Measurements from ENCODE around the gene SECTM1.
"Not testable (repeated sequence)": the region's sequence is repeated elsewhere in the genome, so short reads cannot be mapped to it uniquely, and the experiment has no call there.

SECTM1 gene

GRCh38 chr17:82369211-82369610 lies 35.6 kb upstream of the SECTM1 start:
- no peak for DNase-seq (ENCODE audit: low spot score)

- no peak for DNase-seq (ENCODE audit: low spot score)
These were observed 34.4 kb upstream of the SECTM1 start for GRCh38 chr17:82367724-82368524.

- DNase-seq (ENCODE audit: low spot score), result no peak
These were observed 33.2 kb upstream of the SECTM1 start for GRCh38 chr17:82366749-82367148.

GRCh38 chr17:82365606-82366295 lies 32.2 kb upstream of the SECTM1 start:
- DNase-seq (ENCODE audit: low spot score), result no peak

GRCh38 chr17:82361885-82362633 lies 28.5 kb upstream of the SECTM1 start:
- no peak for DNase-seq (ENCODE audit: low spot score)

GRCh38 chr17:82359451-82360074 lies 26.0 kb upstream of the SECTM1 start:
- not testable (repeated sequence) for DNase-seq (ENCODE audit: low spot score)

- DNase-seq (ENCODE audit: low spot score), result no peak
These were observed 25.1 kb upstream of the SECTM1 start, which contains the start of gene TEX19 for GRCh38 chr17:82358465-82359350. TSS of gene TEX19 (plus strand) at chr17:82359247. CDS start at chr17:82362151, 2,904 bp downstream.

GRCh38 chr17:82357394-82357793 lies 23.8 kb upstream of the SECTM1 start:
- no peak for DNase-seq (ENCODE audit: low spot score)

- no peak for DNase-seq (ENCODE audit: low spot score)
These were observed 23.3 kb upstream of the SECTM1 start for GRCh38 chr17:82356845-82357355.

- DNase-seq (ENCODE audit: low spot score), result no peak
These were observed 22.3 kb upstream of the SECTM1 start for GRCh38 chr17:82355770-82356427.

GRCh38 chr17:82354804-82355308 lies 21.3 kb upstream of the SECTM1 start:
- no peak for DNase-seq (ENCODE audit: low spot score)

GRCh38 chr17:82353484-82353883 lies 19.9 kb upstream of the SECTM1 start:
- no peak for DNase-seq (ENCODE audit: low spot score)

GRCh38 chr17:82351713-82352488 lies 18.3 kb upstream of the SECTM1 start:
- DNase-seq (ENCODE audit: low spot score), result peak; percentile 83

GRCh38 chr17:82351254-82351712 lies 17.7 kb upstream of the SECTM1 start:
- DNase-seq (ENCODE audit: low spot score), result no peak

- DNase-seq (ENCODE audit: low spot score), result peak; percentile 46
These were observed 16.8 kb upstream of the SECTM1 start for GRCh38 chr17:82350182-82351030.

GRCh38 chr17:82349287-82349701 lies 15.7 kb upstream of the SECTM1 start:
- no peak for DNase-seq (ENCODE audit: low spot score)

- no peak for DNase-seq (ENCODE audit: low spot score)
These were observed 15.3 kb upstream of the SECTM1 start for GRCh38 chr17:82348866-82349265.

GRCh38 chr17:82348434-82348833 lies 14.9 kb upstream of the SECTM1 start:
- no peak for DNase-seq (ENCODE audit: low spot score)
